Cardiac muscle cell (in vitro differentiated cells and primary cell): ENCODE measurements around the gene SSU72. TPM values are rescaled to one million over a fixed set of nuclear protein-coding genes. Genes with fewer than 3 reads are reported as not detected.
A peak's percentile ranks its signal among the peaks of the same experiment; 100 is the strongest.

ENCODE experiments used
- DNase-seq, 2 donors: peaks; one replicate each; pipeline versions ENCODE4 v3.0.0 to v3.0.0-alpha.2; 2010 to 2017; ENCODE audit warnings: low read depth in 1 of 2, low spot score in 1 of 2
- H3K27ac ChIP-seq: fragments of 200-600 bp; sonication (generic); 2 replicates; pipeline ENCODE4 v1.5.1; 2016
- H3K27me3 ChIP-seq: fragments of 200-600 bp; sonication (generic); 2 replicates; pipeline ENCODE4 v1.6.0; 2016; ENCODE audit warnings: control low read depth
- H3K36me3 ChIP-seq: fragments of 200-600 bp; sonication (generic); 2 replicates; pipeline ENCODE4 v1.5.1; 2016; ENCODE audit warnings: control low read depth
- H3K4me1 ChIP-seq: fragments of 200-600 bp; sonication (generic); 2 replicates; pipeline ENCODE4 v1.8.1; 2017; ENCODE audit warnings: low read depth, mild to moderate bottlenecking, mixed run types
- H3K4me3 ChIP-seq: fragments of 200-600 bp; sonication (generic); 2 replicates; pipeline ENCODE4 v1.5.1; 2016; ENCODE audit warnings: mild to moderate bottlenecking
- H3K9me3 ChIP-seq: fragments of 200-600 bp; sonication (generic); 2 replicates; pipeline ENCODE4 v1.5.1; 2017; ENCODE audit warnings: low read depth, mild to moderate bottlenecking, control low read depth
- polyA plus RNA-seq: library from polyadenylated mRNA; unstranded; fragments of >200 nt; fragmentation: Nextera tagmentation; extraction: Ambion mirVana; gene quantifications from 2 replicates; pipeline ENCODE4 v1.2.1, GENCODE V29; 2016
- total RNA-seq: library from RNA; depleted of rRNA; stranded (reverse); fragments of >200 nt; gene quantifications from 2 replicates; pipeline ENCODE4 v1.2.3, GENCODE V29; 2016
- TF ChIP-seq, protein P1 (sequence below): IDR thresholded peaks from 2 replicates; pipeline ENCODE4 v1.5.1; 2012; ENCODE audit warnings: low read depth, mild to moderate bottlenecking, low read length

SSU72 gene
- 97.3 and 131 TPM in 2 replicates for total RNA-seq
- polyA plus RNA-seq: 172 and 202 TPM in 2 replicates

DNA sequence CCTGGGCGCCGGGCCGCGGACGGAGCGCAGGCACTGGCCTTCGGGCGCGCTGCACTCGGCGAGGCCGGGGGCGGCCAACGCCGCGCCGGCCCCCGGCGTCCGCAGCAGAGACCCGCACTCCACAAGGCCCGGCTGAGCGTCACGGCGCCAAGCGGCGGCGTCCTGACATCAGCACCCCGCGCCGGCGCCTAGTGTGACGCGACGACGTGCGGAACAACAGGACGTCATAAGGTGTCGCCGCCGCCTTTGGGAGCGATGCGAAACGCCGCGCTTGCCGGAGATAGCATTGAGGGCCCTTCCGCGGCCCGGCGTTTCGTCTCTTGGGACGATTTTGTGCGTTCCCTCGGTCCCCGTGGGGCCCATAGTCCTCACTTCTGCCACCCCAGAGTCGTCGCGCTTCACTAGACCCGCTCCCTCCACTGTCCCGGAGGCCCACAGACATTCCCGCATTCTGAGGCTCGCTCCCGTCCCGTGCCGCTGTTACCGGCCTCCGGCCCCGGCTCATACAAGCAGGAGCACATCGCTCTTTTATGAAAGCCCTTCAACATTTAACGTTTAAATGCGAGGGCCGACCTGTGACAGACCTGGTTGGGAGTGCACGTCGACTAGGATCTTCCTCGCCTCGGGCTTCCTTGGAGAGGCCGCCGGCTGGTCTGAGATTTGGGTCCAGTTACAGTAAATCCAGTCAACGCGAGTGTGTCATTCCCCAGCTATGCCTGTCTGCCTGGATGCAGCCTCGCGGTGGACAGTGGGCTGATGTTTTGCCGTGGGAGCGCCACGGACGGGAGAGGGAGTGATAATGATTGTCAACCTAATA lies at the start of gene SSU72:
Gene SSU72, minus strand, starts transcription at position 143 of the 817 bp plus-strand sequence. CDS start 306 bp downstream, outside the sequence.
- H3K36me3 ChIP-seq: no peaks in the 10 kb centered on the region
- peak; percentile 94 to 96 for DNase-seq
- peaks cover 4% of the 10 kb centered on the region for H3K4me1 ChIP-seq
- peaks cover 15% of the 10 kb centered on the region for H3K27me3 ChIP-seq
- peak within 1 kb of the TSS; percentile 91 for H3K4me3 ChIP-seq
- H3K9me3 ChIP-seq: no peaks in the 10 kb centered on the region
- TF ChIP-seq, protein P1, sequence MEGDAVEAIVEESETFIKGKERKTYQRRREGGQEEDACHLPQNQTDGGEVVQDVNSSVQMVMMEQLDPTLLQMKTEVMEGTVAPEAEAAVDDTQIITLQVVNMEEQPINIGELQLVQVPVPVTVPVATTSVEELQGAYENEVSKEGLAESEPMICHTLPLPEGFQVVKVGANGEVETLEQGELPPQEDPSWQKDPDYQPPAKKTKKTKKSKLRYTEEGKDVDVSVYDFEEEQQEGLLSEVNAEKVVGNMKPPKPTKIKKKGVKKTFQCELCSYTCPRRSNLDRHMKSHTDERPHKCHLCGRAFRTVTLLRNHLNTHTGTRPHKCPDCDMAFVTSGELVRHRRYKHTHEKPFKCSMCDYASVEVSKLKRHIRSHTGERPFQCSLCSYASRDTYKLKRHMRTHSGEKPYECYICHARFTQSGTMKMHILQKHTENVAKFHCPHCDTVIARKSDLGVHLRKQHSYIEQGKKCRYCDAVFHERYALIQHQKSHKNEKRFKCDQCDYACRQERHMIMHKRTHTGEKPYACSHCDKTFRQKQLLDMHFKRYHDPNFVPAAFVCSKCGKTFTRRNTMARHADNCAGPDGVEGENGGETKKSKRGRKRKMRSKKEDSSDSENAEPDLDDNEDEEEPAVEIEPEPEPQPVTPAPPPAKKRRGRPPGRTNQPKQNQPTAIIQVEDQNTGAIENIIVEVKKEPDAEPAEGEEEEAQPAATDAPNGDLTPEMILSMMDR: no peak
- peak within 1 kb of the TSS; percentile 98 for H3K27ac ChIP-seq

- Histone ChIP-seq H3K9me3 (no peaks in the 10 kb centered on the region), H3K36me3 (peaks cover 8% of the 10 kb centered on the region), H3K27me3 (peaks cover under 1% of the 10 kb centered on the region), H3K4me1 (peaks cover 15% of the 10 kb centered on the region), H3K4me3 (no peak overlapping the region), H3K27ac (peak overlapping the region; percentile 48)
- TF ChIP-seq, protein P1: no peak
- DNase-seq: no peak
These were observed 49.2 kb upstream of the SSU72 start for GRCh38 chr1:1623631-1624442.

- H3K27ac ChIP-seq: no peak overlapping the region
- no peak for DNase-seq
These were observed 48.5 kb upstream of the SSU72 start for GRCh38 chr1:1623181-1623630.

DNA sequence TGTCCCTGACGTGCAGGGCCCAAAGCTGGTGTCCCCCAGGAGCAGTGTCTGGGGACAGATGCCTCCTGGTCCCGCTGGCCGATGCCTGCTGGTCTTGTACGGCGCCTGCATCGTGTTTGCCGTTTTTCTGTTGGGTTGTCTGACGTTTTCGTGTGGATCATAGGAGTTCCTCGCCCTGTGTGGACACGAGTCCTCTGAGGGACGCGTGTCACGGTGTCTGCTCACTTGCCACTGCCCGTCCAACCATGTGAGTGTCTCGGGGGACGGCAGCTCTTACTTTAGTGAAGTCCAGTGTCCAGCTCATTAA lies 48.1 kb upstream of the SSU72 start:
- Histone ChIP-seq H3K9me3 (no peaks in the 10 kb centered on the region), H3K36me3 (peaks cover 5% of the 10 kb centered on the region), H3K27me3 (no peaks in the 10 kb centered on the region), H3K4me1 (peaks cover 15% of the 10 kb centered on the region), H3K4me3 (no peak overlapping the region), H3K27ac (no peak overlapping the region)
- DNase-seq: no peak
- TF ChIP-seq, protein P1: no peak

More at GRCh38 chr1:1623181-1623630, 48.5 kb upstream of the SSU72 start:
- no peak overlapping the region for H3K4me3 ChIP-seq
- H3K36me3 ChIP-seq: peaks cover 4% of the 10 kb centered on the region
- no peaks in the 10 kb centered on the region for H3K9me3 ChIP-seq
- TF ChIP-seq, protein P1: no peak
- H3K4me1 ChIP-seq: peaks cover 15% of the 10 kb centered on the region
- H3K27me3 ChIP-seq: no peaks in the 10 kb centered on the region

- H3K9me3 ChIP-seq: no peaks in the 10 kb centered on the region
- H3K36me3 ChIP-seq: peaks cover 6% of the 10 kb centered on the region
- DNase-seq: no peak
- no peaks in the 10 kb centered on the region for H3K27me3 ChIP-seq
- peaks cover 15% of the 10 kb centered on the region for H3K4me1 ChIP-seq
- H3K27ac ChIP-seq: no peak overlapping the region
- TF ChIP-seq, protein P1: no peak
- no peak overlapping the region for H3K4me3 ChIP-seq
These were observed 47.5 kb upstream of the SSU72 start for GRCh38 chr1:1622010-1622787.
